ENCODE results near the gene TCEAL5. TPM values are rescaled to one million over a fixed set of nuclear protein-coding genes. Genes with fewer than 3 reads are reported as not detected.

Gene TCEAL5
- total and polyA plus RNA-seq, 2 of the 8 experiments (the other 6 are each of a cell fraction or from before 2014, with no cell fraction given), result 0.17 to 6.6 TPM

GRCh38 chrX:103258275-103258674, 18.3 kb downstream of the TCEAL5 start:
- Histone ChIP-seq H3K27ac (ENCODE audit: low read depth, low read length) (no peak overlapping the region), H3K79me1 (ENCODE audit: low read depth, low read length) (no peaks in the 10 kb centered on the region), H3K36me3 (ENCODE audit: control insufficient read depth in 2 of 4, insufficient read depth in 4 of 4, low read length in 3 of 4) (peaks cover 0 to 4% (median 0%) of the 10 kb centered on the region in 4 experiments; a peak in 1 of 8 replicates), H3K23ac (ENCODE audit: insufficient read length) (no peak overlapping the region), H3K4me3 (ENCODE audit: extremely low read depth in 1 of 4, insufficient read depth in 2 of 4, low read depth in 3 of 4, low read length in 4 of 4) (no peak overlapping the region), H2BK120ac (replicated peaks; ENCODE audit: low read depth, low read length) (no peak overlapping the region), H4K20me1 (replicated peaks in 1 of 2; ENCODE audit: control insufficient read depth in 1 of 2, insufficient read depth in 2 of 2, low read length in 2 of 2) (no peaks in the 10 kb centered on the region), H3K18ac (ENCODE audit: extremely low read depth, low read length) (no peak overlapping the region), H3K9me3 (ENCODE audit: insufficient read depth in 2 of 2, low read depth in 1 of 2, low read length in 1 of 2) (no peaks in the 10 kb centered on the region), H3K79me2 (ENCODE audit: control insufficient read depth in 1 of 2, insufficient read depth in 2 of 2, low read length in 2 of 2) (peaks cover 0 to 5% of the 10 kb centered on the region in 2 experiments; a peak in 2 of 4 replicates), H3K27me3 (replicated peaks in 1 of 4; ENCODE audit: control insufficient read depth in 3 of 4, extremely low read depth in 1 of 4, insufficient read depth in 3 of 4, low read length in 3 of 4) (no peaks in the 10 kb centered on the region), H4K91ac (replicated peaks; ENCODE audit: insufficient read length, low read length) (no peak overlapping the region), H3K4ac (replicated peaks; ENCODE audit: insufficient read length, low read depth, low read length) (no peak overlapping the region), H3K9ac (replicated peaks in 1 of 4; ENCODE audit: extremely low read depth in 1 of 4, low read depth in 3 of 4, low read length in 3 of 4) (no peak overlapping the region), H3K56ac (replicated peaks; ENCODE audit: insufficient read length, low read depth, low read length) (no peak overlapping the region), H2AK5ac (ENCODE audit: low read depth, low read length) (no peak overlapping the region), H2BK20ac (ENCODE audit: low read length) (no peak overlapping the region), H3K4me1 (replicated peaks in 1 of 4; ENCODE audit: control insufficient read depth in 3 of 4, insufficient read depth in 4 of 4, low read length in 3 of 4) (no peaks in the 10 kb centered on the region; a peak in 2 of 7 replicates), H2BK5ac (ENCODE audit: low read depth, low read length) (no peak overlapping the region), H4K5ac (ENCODE audit: insufficient read length, low read depth, low read length) (no peak overlapping the region), H3K14ac (ENCODE audit: insufficient read length) (no peak overlapping the region), H2AFZ (ENCODE audit: low read length) (no peak overlapping the region), H3K23me2 (ENCODE audit: low read depth, low read length) (0 out of 2 replicates have a peak, but pooled peaks cover 2% of the 10 kb centered on the region), H3K4me2 (ENCODE audit: insufficient read depth in 1 of 2, low read depth in 2 of 2, low read length in 2 of 2) (no peak overlapping the region), H2BK15ac (ENCODE audit: low read length) (no peak overlapping the region), H2BK12ac (ENCODE audit: low read depth, low read length) (no peak overlapping the region), H4K8ac (ENCODE audit: extremely low read depth, insufficient read depth, low read length) (no peak overlapping the region)
- FAIRE-seq (no peak), DNase-seq (ENCODE audit: low read depth in 1 of 2, low spot score in 2 of 2) (no peak)
- TF ChIP-seq SIRT6 (IDR thresholded peaks at IDR 0.05; ENCODE audit: low read length), result no peak
- TF ChIP-seq RAD21 (IDR thresholded peaks at IDR 0.05 in 1 of 2, conservative IDR thresholded peaks at IDR 0.05 in 1 of 2; ENCODE audit: low read depth in 2 of 2, low read length in 2 of 2), result no peak
- no peak for TF ChIP-seq FOSL1 (IDR thresholded peaks at IDR 0.05; ENCODE audit: insufficient read depth, low read depth, low read length)
- CTCF ChIA-PET (ENCODE audit: partially characterized antibody), result interaction anchor here (1.2 kb wide), 1 partner anchor 47 kb away, joined by 3 read pairs; no protein-coding TSS in a partner anchor
- POLR2A ChIA-PET (ENCODE audit: partially characterized antibody), result no interaction called here
